Stimulated activated naive CD8-positive, alpha-beta T cell treated with anti-CD3 and anti-CD28 coated beads, Interleukin-15, Interleukin-2, amounts not matched to agents 100 U/mL and 50 U/mL, for 24 hours (primary cell): Measurements from ENCODE around the gene GJD4.
A peak's percentile ranks its signal among the peaks of the same experiment; 100 is the strongest.

Experiments used
- ATAC-seq: fragments of 150-1000 bp; cut with Tn5 transposase; one replicate; pipeline ENCODE4 v1.10.0; 2021
- DNase-seq: peaks from one replicate; pipeline ENCODE4 v3.0.0; 2021

The GJD4 gene

GRCh38 chr10:35579116-35579515 lies 26.0 kb upstream of the GJD4 start:
- ATAC-seq (no peak), DNase-seq (no peak)

- no peak for ATAC-seq
- DNase-seq: no peak
These were observed 25.3 kb upstream of the GJD4 start for GRCh38 chr10:35579726-35580422.

GRCh38 chr10:35580423-35580770 lies 24.7 kb upstream of the GJD4 start:
- ATAC-seq: no peak
- DNase-seq: no peak

- ATAC-seq (no peak), DNase-seq (no peak)
These were observed 23.5 kb upstream of the GJD4 start for GRCh38 chr10:35581655-35582054.

GRCh38 chr10:35584946-35585345 lies 20.2 kb upstream of the GJD4 start:
- ATAC-seq (no peak), DNase-seq (no peak)

- ATAC-seq (no peak), DNase-seq (no peak)
These were observed 19.8 kb upstream of the GJD4 start for GRCh38 chr10:35585356-35585755.

GRCh38 chr10:35585903-35586535 lies 19.1 kb upstream of the GJD4 start:
- ATAC-seq (no peak), DNase-seq (no peak)

- DNase-seq: no peak
- ATAC-seq: no peak
These were observed 16.3 kb upstream of the GJD4 start for GRCh38 chr10:35588836-35589235.

GRCh38 chr10:35592441-35592840 lies 12.7 kb upstream of the GJD4 start:
- ATAC-seq (no peak), DNase-seq (no peak)

- DNase-seq (no peak), ATAC-seq (no peak)
These were observed 10.7 kb upstream of the GJD4 start for GRCh38 chr10:35594115-35595079.

- DNase-seq (no peak), ATAC-seq (no peak)
These were observed 10.0 kb upstream of the GJD4 start for GRCh38 chr10:35595106-35595505.

GRCh38 chr10:35598379-35598778 lies 6.8 kb upstream of the GJD4 start:
- ATAC-seq: no peak
- DNase-seq: no peak

- no peak for ATAC-seq
These were observed 4.9 kb upstream of the GJD4 start for GRCh38 chr10:35600193-35600592.

GRCh38 chr10:35606430-35606829 lies 1.3 kb downstream of the GJD4 start:
- no peak for DNase-seq
- no peak for ATAC-seq

More at GRCh38 chr10:35600193-35600592, 4.9 kb upstream of the GJD4 start:
- DNase-seq: no peak

- DNase-seq: peak; percentile 5
- peak; percentile 32 for ATAC-seq
These were observed 2.6 kb downstream of the GJD4 start for GRCh38 chr10:35607475-35608327.

- DNase-seq (no peak), ATAC-seq (no peak)
These were observed 3.2 kb downstream of the GJD4 start for GRCh38 chr10:35608328-35608672.

GRCh38 chr10:35611750-35612149 lies 6.6 kb downstream of the GJD4 start:
- ATAC-seq: no peak
- DNase-seq: no peak

GRCh38 chr10:35612385-35613106 lies 7.4 kb downstream of the GJD4 start:
- DNase-seq (no peak), ATAC-seq (no peak)

- DNase-seq (no peak), ATAC-seq (no peak)
These were observed 7.9 kb downstream of the GJD4 start for GRCh38 chr10:35613107-35613440.

- ATAC-seq (no peak), DNase-seq (no peak)
These were observed 8.6 kb downstream of the GJD4 start for GRCh38 chr10:35613597-35614226.

- ATAC-seq (no peak), DNase-seq (no peak)
These were observed 9.2 kb downstream of the GJD4 start for GRCh38 chr10:35614312-35614711.
